K562 (cell line): ENCODE data around the gene DMBT1. TPM values are rescaled to one million over a fixed set of nuclear protein-coding genes. Genes with fewer than 3 reads are reported as not detected.

ENCODE experiments used
- ATAC-seq: fragments of 200-7000 bp; cut with Tn5 transposase; 3 replicates; pipeline ENCODE4 v1.9.1; 2020; ENCODE audit warnings: moderate library complexity
- BruUV-seq: library from RNA; stranded (reverse); fragments of 400-500 nt; replicated peaks from 2 replicates; lab custom pipeline; 2021; lab: Mats Ljungman, UMichigan
- CTCF ChIA-PET: fragments of 300-600 bp; formaldehyde crosslinking; extraction: SDS; loops from one replicate; lab custom pipeline; 2021; ENCODE audit warnings: low intra/inter-chr PET ratio; lab: Yijun Ruan, JAX
- POLR2A ChIA-PET: fragments of 300-600, 350-650 bp; sonication (Branson Sonifier 250); formaldehyde crosslinking; extraction: SDS; loops from one replicate; lab custom pipeline; 2021; ENCODE audit warnings: antibody characterized with exemption, inconsistent platforms; lab: Yijun Ruan, JAX
- DNase-seq, 4 experiments: peaks; one replicate each; pipeline versions ENCODE4 v3.0.0 to v3.0.0-alpha.2; 2011 to 2018; ENCODE audit warnings: low spot score in 3 of 4, mixed read lengths in 3 of 4; ENCODE audit errors: extremely low read depth in 1 of 4
- FAIRE-seq: peaks from 2 replicates; lab custom pipeline; 2011; peaks lifted over from hg19 to GRCh38; lab: Jason Lieb, UNC
- H2AFZ ChIP-seq: 2 replicates; pipeline ENCODE4 v1.6.0; 2011; ENCODE audit warnings: low read depth, low read length, control low read depth, inconsistent platforms
- H3K27ac ChIP-seq: fragments of 200-600 bp; 3 replicates; pipeline ENCODE4 v1.8.0; 2011; ENCODE audit warnings: low read depth, mild to moderate bottlenecking, control low read depth, inconsistent platforms, low read length, moderate library complexity, mixed read lengths; ENCODE audit errors: extremely low read depth
- H3K27me3 ChIP-seq, 2 experiments: fragments of 300-600 bp in 1 of 2; 2 replicates in 1 of 2; 3 replicates in 1 of 2; pipeline versions ENCODE4 v1.6.0 to v1.8.0; 2011; ENCODE audit warnings: inconsistent platforms in 2 of 2, low read length in 2 of 2, mild to moderate bottlenecking in 1 of 2, mixed read lengths in 1 of 2, moderate library complexity in 1 of 2; ENCODE audit not compliant: control insufficient read depth in 2 of 2, insufficient read depth in 2 of 2
- H3K36me3 ChIP-seq: fragments of 300-600 bp; 3 replicates; pipeline ENCODE4 v1.8.0; 2011; ENCODE audit warnings: mild to moderate bottlenecking, low read length, inconsistent platforms; ENCODE audit not compliant: control insufficient read depth, insufficient read depth
- H3K4me1 ChIP-seq, 2 experiments: fragments of 200-600 bp in 1 of 2; replicated peaks in 1 of 2; 2 replicates in 1 of 2; 3 replicates in 1 of 2; pipeline versions ENCODE4 v1.5.1 to v1.8.0; 2011; ENCODE audit warnings: inconsistent platforms in 2 of 2, low read length in 2 of 2, mild to moderate bottlenecking in 1 of 2, mixed read lengths in 1 of 2, moderate library complexity in 1 of 2; ENCODE audit not compliant: control insufficient read depth in 2 of 2, insufficient read depth in 2 of 2
- H3K4me2 ChIP-seq: 2 replicates; pipeline ENCODE4 v1.6.1; 2011; ENCODE audit warnings: low read length, control low read depth, inconsistent platforms, mixed read lengths; ENCODE audit not compliant: insufficient read depth
- H3K4me3 ChIP-seq: fragments of 200-600 bp; sonication (generic), shearing (Covaris generic); 2 replicates; pipeline ENCODE4 v1.5.1; 2016; ENCODE audit warnings: control low read depth, inconsistent platforms
- H3K79me2 ChIP-seq: fragments of 200-600 bp; 3 replicates; pipeline ENCODE4 v1.8.0; 2011; ENCODE audit warnings: low read length, inconsistent platforms; ENCODE audit not compliant: control insufficient read depth, insufficient read depth
- H3K9ac ChIP-seq, 2 experiments: 2 replicates each; pipeline versions ENCODE4 v1.6.0 to v1.6.1; 2011; ENCODE audit warnings: low read depth in 2 of 2, low read length in 2 of 2, control low read depth in 1 of 2, inconsistent platforms in 1 of 2, mild to moderate bottlenecking in 1 of 2, mixed read lengths in 1 of 2; ENCODE audit not compliant: insufficient read depth in 1 of 2
- H3K9me1 ChIP-seq: one replicate; pipeline ENCODE4 v1.6.0; 2011; ENCODE audit warnings: inconsistent platforms, mild to moderate bottlenecking, low read length, moderate library complexity; ENCODE audit not compliant: control insufficient read depth, insufficient read depth
- H3K9me3 ChIP-seq: replicated peaks from 2 replicates; pipeline ENCODE4 v1.5.1; 2011; ENCODE audit warnings: low read depth, low read length, inconsistent platforms; ENCODE audit not compliant: control insufficient read depth, insufficient read depth
- H4K20me1 ChIP-seq: replicated peaks from 2 replicates; pipeline ENCODE4 v1.6.1; 2011; ENCODE audit warnings: low read length, inconsistent platforms, mixed read lengths; ENCODE audit not compliant: control insufficient read depth, insufficient read depth
- CSDE1 ChIP-seq, 2 experiments: fragments of 450-650 bp; IDR thresholded peaks; 2 replicates each; pipeline ENCODE4 v1.6.1; 2016; ENCODE audit warnings: mild to moderate bottlenecking in 1 of 2
- HOXB6 ChIP-seq: fragments of 250-450 bp; sonication (Bioruptor Pico); IDR thresholded peaks from 2 replicates; pipeline ENCODE4 v1.5.1; 2022; ENCODE audit warnings: mild to moderate bottlenecking, borderline replicate concordance
- PML ChIP-seq: IDR thresholded peaks from 2 replicates; pipeline ENCODE4 v1.6.1; 2012; ENCODE audit warnings: low read length, inconsistent platforms
- SAP30 ChIP-seq: fragments of 200-600 bp; sonication (generic); IDR thresholded peaks from 2 replicates; pipeline ENCODE4 v1.6.1; 2012; ENCODE audit warnings: borderline replicate concordance, low read depth, mild to moderate bottlenecking, moderate library complexity, low read length, control low read depth, inconsistent platforms; ENCODE audit not compliant: insufficient read depth, poor library complexity, severe bottlenecking
- XRCC4 ChIP-seq: IDR thresholded peaks from one replicate; pipeline ENCODE4 v1.6.1; 2011; ENCODE audit not compliant: insufficient read depth, insufficient read length; ENCODE audit errors: extremely low read depth
- ZNF140 ChIP-seq: fragments of 250-450 bp; sonication (Bioruptor Pico); IDR thresholded peaks from 2 replicates; pipeline ENCODE4 v1.8.0; 2021; ENCODE audit warnings: moderate library complexity, mild to moderate bottlenecking, inconsistent platforms
- WGBS: fragments of 100-300 bp; shearing (Covaris generic); methylation state at CpG from one replicate; pipeline ENCODE4 v1.1.6; 2016; ENCODE audit warnings: low coverage, mixed read lengths; ENCODE audit not compliant: insufficient coverage; ENCODE audit errors: missing lambda C conversion rate; 5-methylcytosine and 5-hydroxymethylcytosine counted together
- in situ Hi-C: fragments of 300-500 bp; cut with MboI; formaldehyde crosslinking; loops from 4 replicates; pipeline ENCODE4 v1.15.0; 2018; ENCODE audit warnings: inconsistent platforms, mixed read lengths
- intact Hi-C: fragments of 100-400 bp; cut with micrococcal nuclease; formaldehyde crosslinking; loops from 2 replicates; pipeline ENCODE4 v1.14.2; 2022
- polyA plus RNA-seq, 8 experiments: library from polyadenylated mRNA; depleted of rRNA in 4 of 8; stranded (reverse) in 5 of 8; unstranded in 3 of 8; fragments of >200 nt; fragmentation: Nextera tagmentation in 2 of 8; fragmentation: Illumina TruSeq in 1 of 8; extraction: Ambion mirVana in 2 of 8; extraction: Trizol in 1 of 8; gene quantifications; 2 replicates each; pipeline versions ENCODE4 v1.2.1 to v1.2.3, GENCODE V29; 2011 to 2014; ENCODE audit warnings: inconsistent platforms in 1 of 8, missing spikeins in 1 of 8
- total RNA-seq, 7 experiments: library from RNA; depleted of rRNA in 6 of 7; stranded (reverse); fragments of >200 nt in 6 of 7; fragmentation: Illumina TruSeq in 2 of 7; extraction: Trizol in 2 of 7; gene quantifications; 2 replicates each; pipeline versions ENCODE4 v1.2.1 to v1.2.3, GENCODE V29; 2011 to 2021; ENCODE audit warnings: low replicate concordance in 1 of 7
- TF ChIP-seq, protein P1 (sequence below): fragments of 250-450 bp; sonication (Bioruptor Pico); IDR thresholded peaks from 2 replicates; pipeline ENCODE4 v1.5.0; 2020; ENCODE audit warnings: mild to moderate bottlenecking

The DMBT1 gene
- total and polyA plus RNA-seq, 9 of the 15 experiments (the other 6 are each of a cell fraction or from before 2014, with no cell fraction given), result 0.01 to 0.07 TPM; not detected in 7

DNA sequence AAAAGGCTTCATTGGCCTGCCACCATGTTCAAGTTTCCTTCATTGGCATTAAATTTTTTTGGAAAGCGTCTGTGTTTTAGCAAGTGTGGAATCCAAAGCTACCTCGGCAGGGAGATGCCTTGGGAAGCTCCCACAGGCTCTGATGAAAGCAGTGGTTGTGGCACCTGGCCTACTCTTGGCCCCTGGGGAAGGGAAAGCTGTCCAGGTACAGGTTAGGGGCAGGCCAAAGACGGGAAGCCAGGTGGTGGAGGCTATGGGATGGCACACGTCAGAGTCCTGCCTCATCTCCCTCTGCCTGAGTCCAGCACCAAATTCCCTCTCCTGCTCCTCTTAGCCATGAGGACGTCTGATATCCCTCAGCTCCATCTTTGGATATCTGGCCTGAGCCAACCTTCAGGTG, 89.3 kb downstream of the DMBT1 start:
- H3K4me2 ChIP-seq, result no peak overlapping the region
- H3K27ac ChIP-seq, result no peak overlapping the region
- H3K4me1 ChIP-seq, result no peaks in the 10 kb centered on the region; a peak in 2 of 5 replicates
- WGBS, result 0% methylated on average over 4 of the region's 5 CpGs
- CTCF ChIA-PET, result no interaction called here
- ATAC-seq (no peak), FAIRE-seq (no peak), DNase-seq (no peak)
- no peak overlapping the region for H3K9ac ChIP-seq
- in situ Hi-C loops, result no loop called here
- no peaks in the 10 kb centered on the region for H3K9me1 ChIP-seq
- no TSS peak for BruUV-seq
- no peaks in the 10 kb centered on the region for H4K20me1 ChIP-seq
- TF ChIP-seq PML, result no peak
- no peaks in the 10 kb centered on the region for H3K9me3 ChIP-seq
- intact Hi-C loops, result no loop called here
- POLR2A ChIA-PET, result interaction anchor here (1.1 kb wide), 1 partner anchor 245 kb away, joined by 3 read pairs; no protein-coding TSS in a partner anchor
- H2AFZ ChIP-seq, result no peak overlapping the region
- no peaks in the 10 kb centered on the region for H3K79me2 ChIP-seq
- H3K36me3 ChIP-seq, result no peaks in the 10 kb centered on the region
- H3K27me3 ChIP-seq, result no peaks in the 10 kb centered on the region; a peak in 1 of 5 replicates
- no peak overlapping the region for H3K4me3 ChIP-seq

DNA sequence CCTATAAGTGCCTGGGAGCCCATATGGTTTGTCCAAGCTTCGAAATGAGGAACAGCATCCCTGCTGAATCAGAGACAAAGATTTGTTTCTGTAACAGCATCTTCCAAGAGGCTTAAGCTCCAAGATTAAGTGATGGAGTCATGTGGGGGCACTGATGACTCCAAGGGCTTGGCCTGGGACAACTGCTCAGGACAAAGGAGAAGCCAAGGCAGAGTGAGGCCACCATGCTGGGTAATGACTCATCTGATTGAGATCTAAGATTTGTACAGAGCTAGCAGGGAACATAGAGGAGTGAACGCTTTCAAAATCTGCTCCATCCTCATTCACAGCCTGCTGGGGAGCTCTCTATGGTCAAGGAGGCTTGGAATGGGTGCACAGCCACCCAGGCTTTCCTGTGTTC, 89.8 kb downstream of the DMBT1 start:
- POLR2A ChIA-PET, result interaction anchor here (1.1 kb wide), 1 partner anchor 245 kb away, joined by 3 read pairs; no protein-coding TSS in a partner anchor
- Histone ChIP-seq H3K9me3 (no peaks in the 10 kb centered on the region), H3K27ac (no peak overlapping the region), H3K9me1 (no peaks in the 10 kb centered on the region), H3K27me3 (no peaks in the 10 kb centered on the region; a peak in 1 of 5 replicates), H3K4me1 (no peaks in the 10 kb centered on the region; a peak in 2 of 5 replicates), H3K36me3 (no peaks in the 10 kb centered on the region), H4K20me1 (no peaks in the 10 kb centered on the region), H3K9ac (no peak overlapping the region), H3K4me3 (no peak overlapping the region), H3K4me2 (no peak overlapping the region), H3K79me2 (no peaks in the 10 kb centered on the region), H2AFZ (no peak overlapping the region)
- intact Hi-C loops, result no loop called here
- TF ChIP-seq ZNF140 (CRISPR knock-in tag) (no peak), CSDE1 (IDR thresholded peaks at IDR 0.05) (no peak), HOXB6 (no peak), XRCC4 (no peak), SAP30 (no peak)
- TF ChIP-seq, protein P1, sequence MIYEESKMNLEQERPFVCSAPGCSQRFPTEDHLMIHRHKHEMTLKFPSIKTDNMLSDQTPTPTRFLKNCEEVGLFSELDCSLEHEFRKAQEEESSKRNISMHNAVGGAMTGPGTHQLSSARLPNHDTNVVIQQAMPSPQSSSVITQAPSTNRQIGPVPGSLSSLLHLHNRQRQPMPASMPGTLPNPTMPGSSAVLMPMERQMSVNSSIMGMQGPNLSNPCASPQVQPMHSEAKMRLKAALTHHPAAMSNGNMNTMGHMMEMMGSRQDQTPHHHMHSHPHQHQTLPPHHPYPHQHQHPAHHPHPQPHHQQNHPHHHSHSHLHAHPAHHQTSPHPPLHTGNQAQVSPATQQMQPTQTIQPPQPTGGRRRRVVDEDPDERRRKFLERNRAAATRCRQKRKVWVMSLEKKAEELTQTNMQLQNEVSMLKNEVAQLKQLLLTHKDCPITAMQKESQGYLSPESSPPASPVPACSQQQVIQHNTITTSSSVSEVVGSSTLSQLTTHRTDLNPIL (CRISPR knock-in tag), result no peak
- in situ Hi-C loops, result no loop called here
- CTCF ChIA-PET, result no interaction called here
- no TSS peak for BruUV-seq
- FAIRE-seq (no peak), DNase-seq (no peak), ATAC-seq (no peak)
- WGBS, result 0% methylated on average over 2 of the region's 2 CpGs
